GM12878 (cell line): ENCODE measurements around the gene CYP1B1. TPM values are rescaled to one million over a fixed set of nuclear protein-coding genes. Genes with fewer than 3 reads are reported as not detected.

ENCODE experiments used
- CBFB ChIP-seq: IDR thresholded peaks from 2 replicates; pipeline ENCODE4 v1.6.1; 2016; ENCODE audit warnings: antibody characterized with exemption, low read depth
- CREM ChIP-seq: IDR thresholded peaks from 2 replicates; pipeline ENCODE4 v1.6.1; 2014; ENCODE audit warnings: antibody characterized with exemption, low read depth
- FOXK2 ChIP-seq: fragments of 450-650 bp; IDR thresholded peaks from 2 replicates; pipeline ENCODE4 v1.6.1; 2017; ENCODE audit warnings: mild to moderate bottlenecking, moderate library complexity
- GATAD2B ChIP-seq: fragments of 450-650 bp; conservative IDR thresholded peaks from 2 replicates; pipeline ENCODE4 v1.6.1; 2017; ENCODE audit warnings: low read depth, mild to moderate bottlenecking, moderate library complexity
- MEF2A ChIP-seq: IDR thresholded peaks from 2 replicates; pipeline ENCODE4 v1.6.1; 2011; ENCODE audit warnings: low read depth, mild to moderate bottlenecking, low read length, moderate library complexity; ENCODE audit not compliant: insufficient read depth
- NR2C1 ChIP-seq: fragments of 450-650 bp; IDR thresholded peaks from 2 replicates; pipeline ENCODE4 v1.6.1; 2017; ENCODE audit warnings: antibody characterized with exemption, mild to moderate bottlenecking, moderate library complexity
- PML ChIP-seq: IDR thresholded peaks from 2 replicates; pipeline ENCODE4 v1.6.1; 2012; ENCODE audit warnings: low read length, inconsistent platforms
- RUNX3 ChIP-seq: IDR thresholded peaks from 2 replicates; pipeline ENCODE4 v1.6.1; 2012; ENCODE audit warnings: low read length, inconsistent platforms
- SUPT20H ChIP-seq: IDR thresholded peaks from 2 replicates; pipeline ENCODE4 v1.6.1; 2011; ENCODE audit warnings: low read depth, mild to moderate bottlenecking, low read length, moderate library complexity, borderline replicate concordance; ENCODE audit not compliant: control insufficient read depth
- TAF1 ChIP-seq: IDR thresholded peaks from 2 replicates; pipeline ENCODE4 v1.6.1; 2011; ENCODE audit warnings: mild to moderate bottlenecking, low read depth, low read length, borderline replicate concordance
- YBX1 ChIP-seq: fragments of 450-650 bp; IDR thresholded peaks from 2 replicates; pipeline ENCODE4 v1.6.1; 2016; ENCODE audit warnings: antibody characterized with exemption
- ZNF384 ChIP-seq: IDR thresholded peaks from 2 replicates; pipeline ENCODE4 v1.6.1; 2012; ENCODE audit warnings: low read depth, mild to moderate bottlenecking, low read length, improper control_type of control experiment, borderline replicate concordance
- polyA plus RNA-seq, 11 experiments: library from polyadenylated mRNA; depleted of rRNA in 4 of 11; unstranded in 6 of 11; stranded (reverse) in 5 of 11; fragments of >200 nt; fragmentation: Nextera tagmentation in 4 of 11; fragmentation: Illumina TruSeq in 1 of 11; extraction: Ambion mirVana in 4 of 11; extraction: Trizol in 1 of 11; gene quantifications; 1 replicate in 1 of 11; 2 replicates in 10 of 11; pipeline versions ENCODE4 v1.2.1 to v1.2.3, GENCODE V29; 2011 to 2016; ENCODE audit warnings: inconsistent platforms in 2 of 11, missing spikeins in 2 of 11, low read depth in 1 of 11
- total RNA-seq, 4 experiments: library from RNA; depleted of rRNA in 3 of 4; stranded (reverse); fragments of >200 nt in 3 of 4; fragmentation: Illumina TruSeq in 1 of 4; extraction: Trizol in 1 of 4; gene quantifications; 2 replicates each; pipeline versions ENCODE4 v1.2.1 to v1.2.3, GENCODE V29; 2013 to 2021
- TF ChIP-seq, protein P1 (sequence below): fragments of 150-350 bp; IDR thresholded peaks from 2 replicates; pipeline ENCODE4 v1.6.1; 2016; ENCODE audit warnings: low read depth, low read length
- TF ChIP-seq, protein P2 (sequence below): IDR thresholded peaks from 2 replicates; pipeline ENCODE4 v1.6.1; 2011; ENCODE audit warnings: low read depth, mild to moderate bottlenecking, low read length, moderate library complexity, borderline replicate concordance; ENCODE audit errors: extremely low read depth
- TF ChIP-seq, protein P3 (sequence below): fragments of 450-650 bp; IDR thresholded peaks from 2 replicates; pipeline ENCODE4 v1.6.1; 2017; ENCODE audit warnings: mild to moderate bottlenecking, moderate library complexity
- TF ChIP-seq, protein P4 (sequence below): fragments of 450-650 bp; IDR thresholded peaks from 2 replicates; pipeline ENCODE4 v1.6.1; 2016; ENCODE audit warnings: mild to moderate bottlenecking, moderate library complexity, borderline replicate concordance

CYP1B1 gene
- total and polyA plus RNA-seq, 10 of the 15 experiments (the other 5 are each of a cell fraction or from before 2014, with no cell fraction given) = 0.35 to 29.7 (median 3.4) TPM

DNA sequence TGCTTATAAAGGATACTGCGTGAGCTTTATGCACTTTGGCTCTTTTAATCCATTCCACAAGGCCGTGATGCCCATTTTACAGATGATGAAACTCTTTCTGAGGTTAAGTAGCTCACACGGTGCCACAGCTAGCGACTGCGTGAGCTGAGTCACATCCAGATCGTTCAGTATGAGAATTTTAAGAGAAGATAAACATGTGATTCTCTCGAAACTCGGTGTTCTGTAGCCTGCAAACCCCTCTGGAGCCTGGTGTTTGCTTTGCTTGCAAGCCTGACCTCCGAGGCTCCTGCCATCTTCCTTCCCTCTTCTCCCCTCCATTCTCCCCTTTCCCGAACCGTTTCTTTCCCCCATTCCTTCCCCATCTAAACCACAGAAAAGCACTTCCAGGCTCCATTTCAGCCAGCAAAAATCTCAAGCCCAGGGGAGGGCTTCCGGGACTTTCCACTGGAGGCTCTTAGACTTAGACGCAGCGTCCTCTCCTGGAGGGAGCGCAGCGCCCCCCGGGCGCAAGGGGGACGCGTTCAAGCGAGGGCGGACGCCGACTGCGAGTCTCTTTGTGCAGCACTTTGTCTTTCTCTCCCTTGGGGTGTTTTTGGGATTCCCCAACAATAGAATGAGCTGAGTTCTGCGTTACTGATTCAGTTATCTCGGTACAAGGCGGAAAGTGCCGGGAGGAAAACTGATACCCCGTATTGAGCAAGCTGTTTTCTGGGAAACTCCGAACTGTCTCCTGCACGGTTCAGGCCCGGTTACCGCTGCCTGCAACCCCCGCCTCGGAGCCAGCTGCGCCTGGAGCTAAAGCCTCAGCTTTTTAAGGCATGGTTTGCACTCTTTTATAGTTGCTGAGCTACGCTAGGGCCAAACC lies 38.0 kb downstream of the CYP1B1 start (continued):
- TF ChIP-seq, protein P1, sequence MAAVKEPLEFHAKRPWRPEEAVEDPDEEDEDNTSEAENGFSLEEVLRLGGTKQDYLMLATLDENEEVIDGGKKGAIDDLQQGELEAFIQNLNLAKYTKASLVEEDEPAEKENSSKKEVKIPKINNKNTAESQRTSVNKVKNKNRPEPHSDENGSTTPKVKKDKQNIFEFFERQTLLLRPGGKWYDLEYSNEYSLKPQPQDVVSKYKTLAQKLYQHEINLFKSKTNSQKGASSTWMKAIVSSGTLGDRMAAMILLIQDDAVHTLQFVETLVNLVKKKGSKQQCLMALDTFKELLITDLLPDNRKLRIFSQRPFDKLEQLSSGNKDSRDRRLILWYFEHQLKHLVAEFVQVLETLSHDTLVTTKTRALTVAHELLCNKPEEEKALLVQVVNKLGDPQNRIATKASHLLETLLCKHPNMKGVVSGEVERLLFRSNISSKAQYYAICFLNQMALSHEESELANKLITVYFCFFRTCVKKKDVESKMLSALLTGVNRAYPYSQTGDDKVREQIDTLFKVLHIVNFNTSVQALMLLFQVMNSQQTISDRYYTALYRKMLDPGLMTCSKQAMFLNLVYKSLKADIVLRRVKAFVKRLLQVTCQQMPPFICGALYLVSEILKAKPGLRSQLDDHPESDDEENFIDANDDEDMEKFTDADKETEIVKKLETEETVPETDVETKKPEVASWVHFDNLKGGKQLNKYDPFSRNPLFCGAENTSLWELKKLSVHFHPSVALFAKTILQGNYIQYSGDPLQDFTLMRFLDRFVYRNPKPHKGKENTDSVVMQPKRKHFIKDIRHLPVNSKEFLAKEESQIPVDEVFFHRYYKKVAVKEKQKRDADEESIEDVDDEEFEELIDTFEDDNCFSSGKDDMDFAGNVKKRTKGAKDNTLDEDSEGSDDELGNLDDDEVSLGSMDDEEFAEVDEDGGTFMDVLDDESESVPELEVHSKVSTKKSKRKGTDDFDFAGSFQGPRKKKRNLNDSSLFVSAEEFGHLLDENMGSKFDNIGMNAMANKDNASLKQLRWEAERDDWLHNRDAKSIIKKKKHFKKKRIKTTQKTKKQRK = no peak
- TF ChIP-seq NR2C1 (no peak), FOXK2 (0 out of 2 replicates have a peak, but pooled peaks have one; percentile 25), CBFB (0 out of 2 replicates have a peak, but pooled peaks have one; percentile 72), ZNF384 (no peak), TAF1 (peak; percentile 47; the same call in 1 of the 2 replicates), PML (peak; percentile 64; the same call in 1 of the 2 replicates), YBX1 (no peak), CREM (peak; percentile 11), RUNX3 (peak; percentile 75), MEF2A (peak; percentile 51), GATAD2B (peak; percentile 73), SUPT20H (no peak)
- TF ChIP-seq, protein P2, sequence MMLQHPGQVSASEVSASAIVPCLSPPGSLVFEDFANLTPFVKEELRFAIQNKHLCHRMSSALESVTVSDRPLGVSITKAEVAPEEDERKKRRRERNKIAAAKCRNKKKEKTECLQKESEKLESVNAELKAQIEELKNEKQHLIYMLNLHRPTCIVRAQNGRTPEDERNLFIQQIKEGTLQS = no peak
- TF ChIP-seq, protein P3, sequence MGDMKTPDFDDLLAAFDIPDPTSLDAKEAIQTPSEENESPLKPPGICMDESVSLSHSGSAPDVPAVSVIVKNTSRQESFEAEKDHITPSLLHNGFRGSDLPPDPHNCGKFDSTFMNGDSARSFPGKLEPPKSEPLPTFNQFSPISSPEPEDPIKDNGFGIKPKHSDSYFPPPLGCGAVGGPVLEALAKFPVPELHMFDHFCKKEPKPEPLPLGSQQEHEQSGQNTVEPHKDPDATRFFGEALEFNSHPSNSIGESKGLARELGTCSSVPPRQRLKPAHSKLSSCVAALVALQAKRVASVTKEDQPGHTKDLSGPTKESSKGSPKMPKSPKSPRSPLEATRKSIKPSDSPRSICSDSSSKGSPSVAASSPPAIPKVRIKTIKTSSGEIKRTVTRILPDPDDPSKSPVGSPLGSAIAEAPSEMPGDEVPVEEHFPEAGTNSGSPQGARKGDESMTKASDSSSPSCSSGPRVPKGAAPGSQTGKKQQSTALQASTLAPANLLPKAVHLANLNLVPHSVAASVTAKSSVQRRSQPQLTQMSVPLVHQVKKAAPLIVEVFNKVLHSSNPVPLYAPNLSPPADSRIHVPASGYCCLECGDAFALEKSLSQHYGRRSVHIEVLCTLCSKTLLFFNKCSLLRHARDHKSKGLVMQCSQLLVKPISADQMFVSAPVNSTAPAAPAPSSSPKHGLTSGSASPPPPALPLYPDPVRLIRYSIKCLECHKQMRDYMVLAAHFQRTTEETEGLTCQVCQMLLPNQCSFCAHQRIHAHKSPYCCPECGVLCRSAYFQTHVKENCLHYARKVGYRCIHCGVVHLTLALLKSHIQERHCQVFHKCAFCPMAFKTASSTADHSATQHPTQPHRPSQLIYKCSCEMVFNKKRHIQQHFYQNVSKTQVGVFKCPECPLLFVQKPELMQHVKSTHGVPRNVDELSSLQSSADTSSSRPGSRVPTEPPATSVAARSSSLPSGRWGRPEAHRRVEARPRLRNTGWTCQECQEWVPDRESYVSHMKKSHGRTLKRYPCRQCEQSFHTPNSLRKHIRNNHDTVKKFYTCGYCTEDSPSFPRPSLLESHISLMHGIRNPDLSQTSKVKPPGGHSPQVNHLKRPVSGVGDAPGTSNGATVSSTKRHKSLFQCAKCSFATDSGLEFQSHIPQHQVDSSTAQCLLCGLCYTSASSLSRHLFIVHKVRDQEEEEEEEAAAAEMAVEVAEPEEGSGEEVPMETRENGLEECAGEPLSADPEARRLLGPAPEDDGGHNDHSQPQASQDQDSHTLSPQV = no peak; the same call in 1 of the 2 replicates
- TF ChIP-seq, protein P4, sequence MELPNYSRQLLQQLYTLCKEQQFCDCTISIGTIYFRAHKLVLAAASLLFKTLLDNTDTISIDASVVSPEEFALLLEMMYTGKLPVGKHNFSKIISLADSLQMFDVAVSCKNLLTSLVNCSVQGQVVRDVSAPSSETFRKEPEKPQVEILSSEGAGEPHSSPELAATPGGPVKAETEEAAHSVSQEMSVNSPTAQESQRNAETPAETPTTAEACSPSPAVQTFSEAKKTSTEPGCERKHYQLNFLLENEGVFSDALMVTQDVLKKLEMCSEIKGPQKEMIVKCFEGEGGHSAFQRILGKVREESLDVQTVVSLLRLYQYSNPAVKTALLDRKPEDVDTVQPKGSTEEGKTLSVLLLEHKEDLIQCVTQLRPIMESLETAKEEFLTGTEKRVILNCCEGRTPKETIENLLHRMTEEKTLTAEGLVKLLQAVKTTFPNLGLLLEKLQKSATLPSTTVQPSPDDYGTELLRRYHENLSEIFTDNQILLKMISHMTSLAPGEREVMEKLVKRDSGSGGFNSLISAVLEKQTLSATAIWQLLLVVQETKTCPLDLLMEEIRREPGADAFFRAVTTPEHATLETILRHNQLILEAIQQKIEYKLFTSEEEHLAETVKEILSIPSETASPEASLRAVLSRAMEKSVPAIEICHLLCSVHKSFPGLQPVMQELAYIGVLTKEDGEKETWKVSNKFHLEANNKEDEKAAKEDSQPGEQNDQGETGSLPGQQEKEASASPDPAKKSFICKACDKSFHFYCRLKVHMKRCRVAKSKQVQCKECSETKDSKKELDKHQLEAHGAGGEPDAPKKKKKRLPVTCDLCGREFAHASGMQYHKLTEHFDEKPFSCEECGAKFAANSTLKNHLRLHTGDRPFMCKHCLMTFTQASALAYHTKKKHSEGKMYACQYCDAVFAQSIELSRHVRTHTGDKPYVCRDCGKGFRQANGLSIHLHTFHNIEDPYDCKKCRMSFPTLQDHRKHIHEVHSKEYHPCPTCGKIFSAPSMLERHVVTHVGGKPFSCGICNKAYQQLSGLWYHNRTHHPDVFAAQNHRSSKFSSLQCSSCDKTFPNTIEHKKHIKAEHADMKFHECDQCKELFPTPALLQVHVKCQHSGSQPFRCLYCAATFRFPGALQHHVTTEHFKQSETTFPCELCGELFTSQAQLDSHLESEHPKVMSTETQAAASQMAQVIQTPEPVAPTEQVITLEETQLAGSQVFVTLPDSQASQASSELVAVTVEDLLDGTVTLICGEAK = no peak
